GM23248 (cell line): Measurements from ENCODE around the gene BCL11B. TPM values are rescaled to one million over a fixed set of nuclear protein-coding genes. Genes with fewer than 3 reads are reported as not detected.

ENCODE experiments used
- DNase-seq: peaks from one replicate; pipeline ENCODE4 v3.0.0-alpha.2; 2015
- H2AFZ ChIP-seq: fragments of 200-600 bp; sonication (generic); 2 replicates; pipeline ENCODE4 v1.6.1; 2016; ENCODE audit warnings: antibody characterized with exemption
- H3F3A ChIP-seq: fragments of 200-600 bp; sonication (generic); 2 replicates; pipeline ENCODE4 v1.6.1; 2016; ENCODE audit warnings: mild to moderate bottlenecking, antibody characterized with exemption, mixed run types; ENCODE audit not compliant: insufficient read depth
- H3K27ac ChIP-seq: fragments of 200-600 bp; sonication (generic); 2 replicates; pipeline ENCODE4 v1.5.1; 2016; ENCODE audit warnings: mild to moderate bottlenecking
- H3K27me3 ChIP-seq: fragments of 200-600 bp; sonication (generic); replicated peaks from 2 replicates; pipeline ENCODE4 v1.6.1; 2016; ENCODE audit warnings: mild to moderate bottlenecking; ENCODE audit not compliant: insufficient read depth
- H3K36me3 ChIP-seq: fragments of 200-600 bp; sonication (generic); 2 replicates; pipeline ENCODE4 v1.6.1; 2016; ENCODE audit warnings: low read depth, mild to moderate bottlenecking
- H3K4me1 ChIP-seq: fragments of 200-600 bp; sonication (generic); 2 replicates; pipeline ENCODE4 v1.6.1; 2016; ENCODE audit warnings: mild to moderate bottlenecking; ENCODE audit not compliant: insufficient read depth
- H3K4me2 ChIP-seq: fragments of 200-600 bp; sonication (generic); one replicate; pipeline ENCODE4 v1.6.1; 2016; ENCODE audit warnings: mild to moderate bottlenecking; ENCODE audit not compliant: unreplicated experiment
- H3K4me3 ChIP-seq: fragments of 200-600 bp; sonication (generic); 2 replicates; pipeline ENCODE4 v1.5.1; 2016; ENCODE audit warnings: mild to moderate bottlenecking
- H3K79me2 ChIP-seq: fragments of 200-600 bp; sonication (generic); 2 replicates; pipeline ENCODE4 v1.6.1; 2016; ENCODE audit warnings: mild to moderate bottlenecking; ENCODE audit not compliant: insufficient read depth
- H3K9ac ChIP-seq: fragments of 200-600 bp; sonication (generic); 2 replicates; pipeline ENCODE4 v1.6.1; 2016; ENCODE audit warnings: mild to moderate bottlenecking
- H3K9me2 ChIP-seq: fragments of 200-600 bp; sonication (generic); 2 replicates; pipeline ENCODE4 v1.6.1; 2016; ENCODE audit warnings: mixed run types, mild to moderate bottlenecking, moderate library complexity; ENCODE audit not compliant: insufficient read depth
- H3K9me3 ChIP-seq: fragments of 200-600 bp; sonication (generic); one replicate; pipeline ENCODE4 v1.6.1; 2017; ENCODE audit warnings: low read depth
- H4K20me1 ChIP-seq: fragments of 200-600 bp; sonication (generic); 2 replicates; pipeline ENCODE4 v1.6.0; 2016; ENCODE audit not compliant: insufficient read depth
- EZH2 ChIP-seq: fragments of 200-600 bp; sonication (generic); IDR thresholded peaks from 2 replicates; pipeline ENCODE4 v1.6.1; 2018; ENCODE audit warnings: antibody characterized with exemption, mild to moderate bottlenecking; ENCODE audit not compliant: insufficient read depth, poor library complexity, severe bottlenecking
- EZH2phosphoT487 ChIP-seq: fragments of 200-600 bp; sonication (generic); IDR thresholded peaks from 2 replicates; pipeline ENCODE4 v1.6.1; 2018; ENCODE audit warnings: antibody characterized with exemption, moderate library complexity, mild to moderate bottlenecking, low read depth; ENCODE audit not compliant: insufficient read depth
- WGBS, 2 experiments: methylation state at CpG; one replicate each; pipeline ENCODE4 v1.1.6; 2015 to 2017; ENCODE audit warnings: low lambda C conversion rate in 2 of 2, low coverage in 1 of 2; ENCODE audit errors: missing lambda C conversion rate in 2 of 2; 5-methylcytosine and 5-hydroxymethylcytosine counted together
- in situ Hi-C: fragments of 300-500 bp; cut with MboI; formaldehyde crosslinking; loops from 2 replicates; pipeline ENCODE4 v1.15.0; 2020
- polyA plus RNA-seq: library from polyadenylated mRNA; unstranded; fragments of >200 nt; fragmentation: Nextera tagmentation; extraction: Ambion mirVana; gene quantifications from 2 replicates; pipeline ENCODE4 v1.2.1, GENCODE V29; 2016
- total RNA-seq: library from RNA; depleted of rRNA; stranded (reverse); fragments of >200 nt; shearing (Covaris generic); gene quantifications from 2 replicates; pipeline ENCODE4 v1.2.3, GENCODE V29; 2014

BCL11B gene
- total and polyA plus RNA-seq, 2 experiments from 2014 or later: not detected

DNA sequence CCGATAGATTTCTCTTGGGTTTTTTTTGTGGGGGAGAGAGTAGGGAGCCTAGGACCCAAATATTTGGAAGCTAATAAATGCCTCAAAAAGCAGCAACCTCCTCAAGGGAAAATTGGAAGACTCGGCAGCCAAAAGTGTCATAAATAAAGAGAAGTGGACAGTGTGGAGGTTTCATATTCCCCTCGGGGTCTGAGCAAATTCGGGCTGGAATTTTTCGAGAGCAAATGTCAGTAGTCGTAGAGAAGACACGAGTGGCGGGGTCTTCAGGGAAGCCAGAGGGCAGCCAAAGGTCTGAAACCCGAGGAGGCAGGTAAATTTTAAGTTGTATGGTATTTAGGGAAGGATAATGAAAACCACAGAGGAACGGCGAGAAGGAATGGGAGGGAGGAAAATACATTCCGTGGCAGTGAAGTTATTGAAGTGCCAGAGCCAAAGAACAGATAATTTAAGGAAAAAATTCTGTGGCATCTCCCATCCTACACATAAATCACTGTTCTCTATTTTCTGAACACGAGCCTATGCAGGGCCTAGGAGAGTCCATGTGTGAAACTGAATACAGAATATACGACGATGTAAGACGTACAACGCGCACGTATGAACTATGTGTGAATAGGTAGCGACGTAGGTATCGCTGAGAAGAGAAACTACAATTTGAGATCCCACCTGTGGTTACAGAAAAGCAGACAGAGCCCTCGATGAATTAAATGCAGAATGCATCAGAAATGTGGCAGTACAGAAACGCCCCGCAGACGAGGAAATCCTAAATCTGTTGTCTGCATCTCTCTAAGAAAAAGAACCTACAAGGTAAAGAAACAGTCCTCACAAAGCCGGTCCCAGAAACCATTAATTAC lies 12.9 kb downstream of the BCL11B start:
- WGBS, 2 experiments: 22 to 26% methylated on average over 27 of the region's 27 CpGs

GRCh38 chr14:99258341-99258861 lies 13.6 kb downstream of the BCL11B start:
- Histone ChIP-seq H3F3A (no peaks in the 10 kb centered on the region), H4K20me1 (no peaks in the 10 kb centered on the region), H3K36me3 (no peaks in the 10 kb centered on the region), H3K27me3 (peaks cover 46% of the 10 kb centered on the region), H3K9me3 (no peaks in the 10 kb centered on the region), H3K9ac (no peak overlapping the region), H3K4me3 (no peak overlapping the region), H3K4me2 (no peak overlapping the region), H3K9me2 (no peaks in the 10 kb centered on the region), H2AFZ (no peak overlapping the region), H3K27ac (no peak overlapping the region), H3K79me2 (no peaks in the 10 kb centered on the region), H3K4me1 (no peaks in the 10 kb centered on the region)
- DNase-seq: no peak
- in situ Hi-C loops: loop anchor here (25.0 kb wide), 1 partner anchor 1121 kb away; no protein-coding TSS in a partner anchor
- no peak for TF ChIP-seq EZH2phosphoT487
- TF ChIP-seq EZH2: no peak
- WGBS, 2 experiments: 6 to 7% methylated on average over 8 of the region's 8 CpGs

More for the DNA sequence above, 12.9 kb downstream of the BCL11B start:
- no peak overlapping the region for H3K4me2 ChIP-seq
- no peak overlapping the region for H2AFZ ChIP-seq
- H3K9me2 ChIP-seq: no peaks in the 10 kb centered on the region
- no peaks in the 10 kb centered on the region for H3K36me3 ChIP-seq
- H3K79me2 ChIP-seq: no peaks in the 10 kb centered on the region
- H3K9ac ChIP-seq: no peak overlapping the region
- no peaks in the 10 kb centered on the region for H3F3A ChIP-seq
- H3K4me3 ChIP-seq: no peak overlapping the region
- no peak overlapping the region for H3K27ac ChIP-seq
- no peaks in the 10 kb centered on the region for H3K4me1 ChIP-seq
- in situ Hi-C loops: loop anchor here (25.0 kb wide), 1 partner anchor 1122 kb away; no protein-coding TSS in a partner anchor
- TF ChIP-seq EZH2 (no peak), EZH2phosphoT487 (no peak)
- H4K20me1 ChIP-seq: no peaks in the 10 kb centered on the region
- no peaks in the 10 kb centered on the region for H3K9me3 ChIP-seq
- H3K27me3 ChIP-seq: peaks cover 51% of the 10 kb centered on the region
- no peak for DNase-seq

DNA sequence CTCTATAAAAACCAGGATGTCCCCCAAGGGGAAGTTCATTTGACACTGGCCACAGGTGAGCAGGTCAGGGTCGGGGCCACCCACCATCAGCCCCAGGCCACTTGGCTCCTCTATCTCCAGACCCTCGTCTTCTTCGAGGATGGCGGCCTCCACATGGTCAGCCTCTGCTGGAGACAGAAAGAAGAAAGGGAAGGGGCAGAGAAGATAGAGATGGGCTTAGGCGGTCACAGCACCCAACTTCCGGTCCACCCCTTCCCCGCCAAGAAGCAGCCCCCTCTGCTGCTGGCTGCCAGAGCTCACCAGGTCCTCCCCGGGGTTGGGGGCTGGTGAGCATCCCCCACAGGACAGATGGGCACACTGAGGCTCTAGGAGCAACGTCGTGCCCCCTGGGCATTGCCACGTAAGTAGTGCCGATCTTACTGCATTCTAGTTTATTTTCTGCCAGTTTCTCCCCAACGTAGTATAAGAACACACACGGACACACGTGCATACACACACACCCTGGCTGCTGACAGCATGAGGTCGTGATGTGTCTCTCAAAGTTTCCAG lies 14.2 kb downstream of the BCL11B start:
- no peak overlapping the region for H3K4me2 ChIP-seq
- no peak overlapping the region for H2AFZ ChIP-seq
- in situ Hi-C loops: loop anchor here (25.0 kb wide), 1 partner anchor 1120 kb away; no protein-coding TSS in a partner anchor
- no peak overlapping the region for H3K4me3 ChIP-seq
- H4K20me1 ChIP-seq: no peaks in the 10 kb centered on the region
- H3K4me1 ChIP-seq: no peaks in the 10 kb centered on the region
- H3K79me2 ChIP-seq: no peaks in the 10 kb centered on the region
- H3K36me3 ChIP-seq: no peaks in the 10 kb centered on the region
- TF ChIP-seq EZH2: no peak
- no peak for TF ChIP-seq EZH2phosphoT487
- H3K27ac ChIP-seq: no peak overlapping the region
- DNase-seq: no peak
- H3K27me3 ChIP-seq: peaks cover 39% of the 10 kb centered on the region
- WGBS, 2 experiments: 51 to 59% methylated on average over 13 to 16 of the region's 16 CpGs
- no peak overlapping the region for H3K9ac ChIP-seq
- no peaks in the 10 kb centered on the region for H3K9me3 ChIP-seq
- H3K9me2 ChIP-seq: no peaks in the 10 kb centered on the region
- H3F3A ChIP-seq: no peaks in the 10 kb centered on the region

GRCh38 chr14:99257122-99257672 lies 14.8 kb downstream of the BCL11B start:
- WGBS, 2 experiments: 78 to 86% methylated on average over 13 to 14 of the region's 14 CpGs
- no peak for TF ChIP-seq EZH2phosphoT487
- TF ChIP-seq EZH2: no peak
- H3K27ac ChIP-seq: no peak overlapping the region
- H3K36me3 ChIP-seq: no peaks in the 10 kb centered on the region
- H3K4me3 ChIP-seq: no peak overlapping the region
- no peak overlapping the region for H3K4me2 ChIP-seq
- in situ Hi-C loops: loop anchor here (25.0 kb wide), 1 partner anchor 1120 kb away; no protein-coding TSS in a partner anchor
- H4K20me1 ChIP-seq: no peaks in the 10 kb centered on the region
- H3K27me3 ChIP-seq: peaks cover 36% of the 10 kb centered on the region
- no peaks in the 10 kb centered on the region for H3K9me2 ChIP-seq
- H2AFZ ChIP-seq: no peak overlapping the region
- H3K9me3 ChIP-seq: no peaks in the 10 kb centered on the region
- H3K9ac ChIP-seq: no peak overlapping the region
- no peaks in the 10 kb centered on the region for H3F3A ChIP-seq
- no peaks in the 10 kb centered on the region for H3K4me1 ChIP-seq
- no peak for DNase-seq
- no peaks in the 10 kb centered on the region for H3K79me2 ChIP-seq
